PC-9 (cell line): ENCODE measurements around the gene TBCK. TPM values are rescaled to one million over a fixed set of nuclear protein-coding genes. Genes with fewer than 3 reads are reported as not detected.
"Not testable (repeated sequence)": the region's sequence is repeated elsewhere in the genome, so short reads cannot be mapped to it uniquely, and the experiment has no call there.

ENCODE experiments used
- BruUV-seq: library from RNA; stranded (reverse); fragments of 400-500 nt; replicated peaks from 2 replicates; lab custom pipeline; 2021; lab: Mats Ljungman, UMichigan
- CTCF ChIA-PET: fragments of 300-600 bp; sonication (Branson Sonifier 250); formaldehyde crosslinking; loops from one replicate; lab custom pipeline; 2022; ENCODE audit warnings: antibody characterized with exemption; lab: Charles Lee
- POLR2A ChIA-PET: fragments of 300-600 bp; sonication (Branson Sonifier 250); formaldehyde crosslinking; loops from one replicate; lab custom pipeline; 2022; ENCODE audit warnings: antibody characterized with exemption; ENCODE audit not compliant: unreplicated experiment; lab: Charles Lee
- DNase-seq, 2 experiments: peaks; one replicate each; pipeline versions ENCODE4 v3.0.0 to v3.0.0-alpha.2; 2015 to 2022; ENCODE audit warnings: mixed read lengths in 1 of 2
- H2AFZ ChIP-seq: fragments of 200-600 bp; sonication (generic); 2 replicates; pipeline ENCODE4 v1.8.1; 2017; ENCODE audit warnings: antibody characterized with exemption
- H3F3A ChIP-seq: fragments of 200-600 bp; sonication (generic); 2 replicates; pipeline ENCODE4 v1.8.1; 2017; ENCODE audit warnings: antibody characterized with exemption, mild to moderate bottlenecking, low read depth; ENCODE audit not compliant: insufficient read depth
- H3K27ac ChIP-seq: fragments of 200-600 bp; sonication (generic); 2 replicates; pipeline ENCODE4 v1.6.1; 2016; ENCODE audit warnings: mixed run types
- H3K27me3 ChIP-seq: fragments of 200-600 bp; sonication (generic); 2 replicates; pipeline ENCODE4 v1.6.1; 2016; ENCODE audit warnings: low read depth, mixed run types; ENCODE audit not compliant: insufficient read depth
- H3K36me3 ChIP-seq: fragments of 200-600 bp; sonication (generic); 2 replicates; pipeline ENCODE4 v1.6.1; 2016; ENCODE audit warnings: low read depth, mixed run types
- H3K4me1 ChIP-seq: fragments of 200-600 bp; sonication (generic); replicated peaks from 2 replicates; pipeline ENCODE4 v1.6.1; 2016; ENCODE audit warnings: mixed run types; ENCODE audit not compliant: insufficient read depth
- H3K4me2 ChIP-seq: fragments of 200-600 bp; sonication (generic); 2 replicates; pipeline ENCODE4 v1.6.1; 2017; ENCODE audit warnings: mixed run types
- H3K4me3 ChIP-seq: fragments of 200-600 bp; sonication (generic); 2 replicates; pipeline ENCODE4 v1.6.1; 2016; ENCODE audit warnings: mixed run types
- H3K79me2 ChIP-seq: fragments of 200-600 bp; sonication (generic); 2 replicates; pipeline ENCODE4 v1.6.1; 2017; ENCODE audit warnings: low read depth, mixed run types
- H3K9me2 ChIP-seq: fragments of 200-600 bp; sonication (generic); 2 replicates; pipeline ENCODE4 v1.8.1; 2017; ENCODE audit warnings: mild to moderate bottlenecking; ENCODE audit not compliant: insufficient read depth
- H3K9me3 ChIP-seq: fragments of 200-600 bp; sonication (generic); 2 replicates; pipeline ENCODE4 v1.8.1; 2016; ENCODE audit warnings: low read depth; ENCODE audit not compliant: insufficient read depth
- H4K20me1 ChIP-seq: fragments of 200-600 bp; sonication (generic); 2 replicates; pipeline ENCODE4 v1.8.1; 2017; ENCODE audit not compliant: insufficient read depth
- CTCF ChIP-seq: fragments of 200-600 bp; sonication (generic); conservative IDR thresholded peaks from 2 replicates; pipeline ENCODE4 v1.6.1; 2017; ENCODE audit warnings: mixed run types, antibody characterized with exemption, mild to moderate bottlenecking, moderate library complexity
- EZH2 ChIP-seq: fragments of 200-600 bp; sonication (generic); IDR thresholded peaks from 2 replicates; pipeline ENCODE4 v1.8.0; 2017; ENCODE audit warnings: antibody characterized with exemption, low read depth
- intact Hi-C: fragments of 100-400 bp; cut with micrococcal nuclease; formaldehyde crosslinking; loops from one replicate; pipeline ENCODE4 v1.10.0; 2022; ENCODE audit not compliant: unreplicated experiment
- total RNA-seq: library from RNA; stranded (reverse); gene quantifications from 2 replicates; pipeline ENCODE4 v1.2.3, GENCODE V29; 2021

TBCK gene
- total RNA-seq, 1 experiment from 2014 or later: 18.7 TPM

DNA sequence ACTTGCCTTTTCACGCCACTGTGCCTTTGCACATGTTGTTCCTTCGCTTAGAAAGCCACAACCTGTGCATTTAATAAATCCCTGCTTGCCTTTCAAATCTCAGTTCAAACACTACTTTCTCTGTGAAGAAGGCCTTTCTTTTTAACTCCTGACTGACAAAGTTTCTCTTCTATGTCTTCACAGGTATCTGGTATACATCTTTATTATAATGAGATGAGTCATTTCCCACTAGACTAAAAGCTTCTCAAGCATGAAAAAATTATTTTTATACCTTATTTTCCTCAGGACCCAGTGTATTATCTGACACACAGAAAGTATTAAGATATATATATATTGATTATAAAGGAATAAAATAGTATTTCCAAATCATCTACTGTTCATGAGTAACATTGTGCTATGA is 189.9 kb downstream of the TBCK start:
- BruUV-seq: no TSS peak
- Histone ChIP-seq H3K27ac (no peak overlapping the region), H3K4me2 (no peak overlapping the region), H3K9me2 (no peaks in the 10 kb centered on the region), H3K9me3 (no peaks in the 10 kb centered on the region), H4K20me1 (no peaks in the 10 kb centered on the region), H3F3A (no peaks in the 10 kb centered on the region), H3K4me3 (no peak overlapping the region), H3K36me3 (no peaks in the 10 kb centered on the region), H3K4me1 (no peaks in the 10 kb centered on the region), H3K27me3 (no peaks in the 10 kb centered on the region), H2AFZ (no peak overlapping the region), H3K79me2 (no peaks in the 10 kb centered on the region)
- POLR2A ChIA-PET: no interaction called here
- CTCF ChIA-PET: no interaction called here
- DNase-seq: no peak
- TF ChIP-seq CTCF (no peak), EZH2 (no peak)
- intact Hi-C loops: no loop called here

- BruUV-seq, POLR2A ChIA-PET: not testable (repeated sequence)
These were observed 196.0 kb downstream of the TBCK start for GRCh38 chr4:106119949-106120555.

DNA sequence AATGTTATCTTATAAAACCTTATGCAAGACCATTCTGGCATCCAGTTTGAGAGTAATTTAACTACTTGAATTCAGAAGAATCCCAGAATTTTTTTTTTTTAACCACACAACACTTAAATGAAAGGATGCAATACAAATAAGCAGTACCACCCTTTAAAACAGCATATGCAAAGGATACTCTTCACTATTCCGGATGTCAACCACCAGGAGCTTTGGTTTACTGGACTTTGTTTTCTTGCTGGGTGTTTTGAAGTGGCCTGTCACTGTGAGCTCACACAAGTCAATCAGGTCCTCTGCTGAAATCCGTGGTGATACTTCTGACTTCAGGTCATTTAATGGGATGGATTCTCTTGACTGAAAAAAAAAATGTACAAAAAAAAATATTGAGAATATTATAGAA is 200.0 kb downstream of the TBCK start:
- no peak for DNase-seq
- H3K4me3 ChIP-seq: no peak overlapping the region
- TF ChIP-seq EZH2 (no peak), CTCF (no peak)
- H2AFZ ChIP-seq: no peak overlapping the region
- H3K9me3 ChIP-seq: no peaks in the 10 kb centered on the region
- no peaks in the 10 kb centered on the region for H3K36me3 ChIP-seq
- no peaks in the 10 kb centered on the region for H3F3A ChIP-seq
- no peaks in the 10 kb centered on the region for H3K79me2 ChIP-seq
- BruUV-seq: no TSS peak
- no peak overlapping the region for H3K4me2 ChIP-seq
- intact Hi-C loops: no loop called here
- ChIA-PET CTCF (interaction anchor here (0.7 kb wide), 1 partner anchor 1264 kb away, joined by 3 read pairs; no protein-coding TSS in a partner anchor), POLR2A (no interaction called here)
- no peaks in the 10 kb centered on the region for H3K9me2 ChIP-seq
- H3K4me1 ChIP-seq: no peaks in the 10 kb centered on the region
- no peak overlapping the region for H3K27ac ChIP-seq
- H3K27me3 ChIP-seq: no peaks in the 10 kb centered on the region
- H4K20me1 ChIP-seq: no peaks in the 10 kb centered on the region

More at GRCh38 chr4:106119949-106120555, 196.0 kb downstream of the TBCK start:
- H3K9me3 ChIP-seq, H3K4me3 ChIP-seq, H3K27ac ChIP-seq, H3F3A ChIP-seq, H4K20me1 ChIP-seq, H3K9me2 ChIP-seq, H3K79me2 ChIP-seq, H2AFZ ChIP-seq, H3K4me1 ChIP-seq, CTCF ChIA-PET, DNase-seq, H3K36me3 ChIP-seq, intact Hi-C loops, H3K4me2 ChIP-seq, H3K27me3 ChIP-seq: not testable (repeated sequence)

DNA sequence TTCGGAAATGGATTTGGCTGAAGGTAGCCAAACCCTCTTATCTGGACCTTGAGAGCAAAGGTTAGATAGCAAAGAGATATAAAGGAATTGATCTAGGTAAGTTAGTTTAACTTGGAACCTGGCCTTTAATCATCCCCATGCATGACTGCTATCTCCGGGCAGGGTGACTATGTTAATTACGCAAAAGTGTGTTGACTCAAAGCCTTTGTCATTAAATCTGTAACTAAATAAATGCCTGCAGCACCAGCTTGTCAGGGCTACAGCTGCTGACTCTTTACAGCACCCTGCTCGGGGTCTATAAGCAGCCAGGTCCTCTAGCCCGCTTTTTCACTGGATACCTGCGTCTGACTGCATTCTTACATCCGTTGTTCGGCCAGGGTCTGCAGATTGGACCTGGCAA is 201.7 kb downstream of the TBCK start:
- BruUV-seq: no TSS peak
- no peak for DNase-seq

More for the DNA sequence above, 201.7 kb downstream of the TBCK start:
- intact Hi-C loops: no loop called here
- POLR2A ChIA-PET: no interaction called here
- no peak for TF ChIP-seq EZH2
- TF ChIP-seq CTCF: no peak
- no peak overlapping the region for H3K4me2 ChIP-seq
- no peaks in the 10 kb centered on the region for H4K20me1 ChIP-seq
- no peaks in the 10 kb centered on the region for H3K9me2 ChIP-seq
- H3K27me3 ChIP-seq: no peaks in the 10 kb centered on the region
- H3K4me3 ChIP-seq: no peak overlapping the region
- CTCF ChIA-PET: no interaction called here
- no peaks in the 10 kb centered on the region for H3K79me2 ChIP-seq
- no peak overlapping the region for H2AFZ ChIP-seq
- H3K4me1 ChIP-seq: no peaks in the 10 kb centered on the region
- H3K36me3 ChIP-seq: no peaks in the 10 kb centered on the region
- H3F3A ChIP-seq: no peaks in the 10 kb centered on the region
- H3K9me3 ChIP-seq: no peaks in the 10 kb centered on the region; the same call in 1 of the 2 replicates
- no peak overlapping the region for H3K27ac ChIP-seq
